SW 1271 (cell line): ENCODE measurements around the gene DDX47.
A peak's percentile ranks its signal among the peaks of the same experiment; 100 is the strongest.
"Not testable (repeated sequence)": the region's sequence is repeated elsewhere in the genome, so short reads cannot be mapped to it uniquely, and the experiment has no call there.

Experiments used
- DNase-seq, 2 experiments: peaks; one replicate each; lab custom pipeline; 2025; lab: John Stamatoyannopoulos, UW

DDX47 gene

GRCh38 chr12:12872139-12872933, 59.2 kb downstream of the DDX47 start:
- DNase-seq, result peak; percentile 74 to 93

- DNase-seq, result peak in 1 of 2 experiments; percentile 48
Observed at GRCh38 chr12:12872934-12873275, 59.8 kb downstream of the DDX47 start.

GRCh38 chr12:12874029-12874428, 60.9 kb downstream of the DDX47 start:
- DNase-seq, result no peak

GRCh38 chr12:12875301-12875700, 62.2 kb downstream of the DDX47 start:
- DNase-seq, result not testable (repeated sequence)

- no peak for DNase-seq
Observed at GRCh38 chr12:12877153-12877768, 64.1 kb downstream of the DDX47 start.

GRCh38 chr12:12877781-12878455, 64.8 kb downstream of the DDX47 start:
- no peak for DNase-seq
